HepG2 (cell line): Measurements from ENCODE around the gene TSPAN3. TPM values are rescaled to one million over a fixed set of nuclear protein-coding genes. Genes with fewer than 3 reads are reported as not detected.

Experiments used
- ATAC-seq: fragments of 200-7000 bp; cut with Tn5 transposase; 3 replicates; pipeline ENCODE4 v1.9.1; 2020; ENCODE audit warnings: mild to moderate bottlenecking, moderate library complexity
- BruUV-seq: library from RNA; stranded (reverse); fragments of 400-500 nt; replicated peaks from 2 replicates; lab custom pipeline; 2021; lab: Mats Ljungman, UMichigan
- CTCF ChIA-PET: fragments of 300-600 bp; formaldehyde crosslinking; extraction: SDS; loops from one replicate; lab custom pipeline; 2021; ENCODE audit warnings: low total read pairs, inconsistent platforms, low intra/inter-chr PET ratio; lab: Yijun Ruan, JAX
- POLR2A ChIA-PET: fragments of 350-600 bp; sonication (Branson Sonifier 250); formaldehyde crosslinking; loops from one replicate; lab custom pipeline; 2020; ENCODE audit warnings: antibody characterized with exemption, inconsistent platforms; lab: Yijun Ruan, JAX
- DNase-seq: peaks from one replicate; pipeline ENCODE4 v3.0.0-alpha.2; 2015; ENCODE audit warnings: low spot score
- FAIRE-seq: peaks from 3 replicates; lab custom pipeline; 2011; peaks lifted over from hg19 to GRCh38; lab: Jason Lieb, UNC
- H2AFZ ChIP-seq: one replicate; pipeline ENCODE4 v1.6.1; 2011; ENCODE audit warnings: low read length, inconsistent platforms
- H3K27ac ChIP-seq: fragments of 300-600 bp; 3 replicates; pipeline ENCODE4 v1.8.0; 2011; ENCODE audit warnings: mixed run types, mild to moderate bottlenecking, mixed read lengths, low read length, inconsistent platforms; ENCODE audit not compliant: insufficient read depth; ENCODE audit errors: extremely low read length
- H3K27me3 ChIP-seq, 2 experiments: fragments of 200-600 bp in 1 of 2; 2 replicates in 1 of 2; 3 replicates in 1 of 2; pipeline versions ENCODE4 v1.6.0 to v1.8.0; 2011; ENCODE audit warnings: low read length in 2 of 2, mild to moderate bottlenecking in 2 of 2, moderate library complexity in 2 of 2, inconsistent platforms in 1 of 2; ENCODE audit not compliant: insufficient read depth in 2 of 2, control insufficient read depth in 1 of 2
- H3K36me3 ChIP-seq, 2 experiments: fragments of 200-600 bp in 1 of 2; replicated peaks in 1 of 2; 2 replicates in 1 of 2; 3 replicates in 1 of 2; pipeline versions ENCODE4 v1.5.1 to v1.8.0; 2011; ENCODE audit warnings: low read length in 2 of 2, inconsistent platforms in 1 of 2; ENCODE audit not compliant: insufficient read depth in 2 of 2, control insufficient read depth in 1 of 2
- H3K4me1 ChIP-seq: 2 replicates; pipeline ENCODE4 v1.5.1; 2012; ENCODE audit warnings: low read length, inconsistent platforms; ENCODE audit not compliant: insufficient read depth
- H3K4me2 ChIP-seq: 2 replicates; pipeline ENCODE4 v1.6.0; 2011; ENCODE audit warnings: low read depth, low read length, inconsistent platforms
- H3K4me3 ChIP-seq, 3 experiments: fragments of 200-600 bp in 1 of 3; sonication (generic), shearing (Covaris generic) in 1 of 3; replicated peaks in 1 of 3; 2 replicates each; pipeline ENCODE4 v1.5.1; 2011 to 2016; ENCODE audit warnings: low read length in 3 of 3, inconsistent platforms in 2 of 3, low read depth in 2 of 3, mild to moderate bottlenecking in 2 of 3, control low read depth in 1 of 3, mixed read lengths in 1 of 3; ENCODE audit not compliant: insufficient read depth in 1 of 3
- H3K79me2 ChIP-seq: one replicate; pipeline ENCODE4 v1.6.1; 2011; ENCODE audit warnings: low read length, inconsistent platforms; ENCODE audit not compliant: insufficient read depth
- H3K9ac ChIP-seq: 2 replicates; pipeline ENCODE4 v1.6.0; 2011; ENCODE audit warnings: mild to moderate bottlenecking, low read depth, low read length, inconsistent platforms; ENCODE audit not compliant: insufficient read depth
- H3K9me3 ChIP-seq: 2 replicates; pipeline ENCODE4 v1.5.1; 2012; ENCODE audit warnings: mild to moderate bottlenecking, low read length
- H4K20me1 ChIP-seq: 2 replicates; pipeline ENCODE4 v1.6.0; 2011; ENCODE audit warnings: inconsistent platforms, mild to moderate bottlenecking, low read length, moderate library complexity; ENCODE audit not compliant: insufficient read depth
- ATF3 ChIP-seq: sonication (generic); formaldehyde crosslinking; IDR thresholded peaks from 2 replicates; pipeline ENCODE4 v1.4.0; 2020; ENCODE audit warnings: missing genetic modification reagents
- CENPT ChIP-seq: sonication (generic); formaldehyde crosslinking; IDR thresholded peaks from 2 replicates; pipeline ENCODE4 v1.8.0; 2022; ENCODE audit warnings: low read depth, mild to moderate bottlenecking, moderate library complexity, missing genetic modification reagents
- CHD2 ChIP-seq: IDR thresholded peaks from 2 replicates; pipeline ENCODE4 v1.6.1; 2011; ENCODE audit warnings: low read depth, low read length, improper control_type of control experiment
- FLYWCH1 ChIP-seq: sonication (generic); formaldehyde crosslinking; IDR thresholded peaks from 2 replicates; pipeline ENCODE4 v1.8.1; 2023; ENCODE audit warnings: mild to moderate bottlenecking, missing genetic modification reagents
- FOXP4 ChIP-seq: sonication (generic); formaldehyde crosslinking; IDR thresholded peaks from 2 replicates; pipeline ENCODE4 v1.4.0; 2020; ENCODE audit warnings: missing genetic modification reagents
- KLF16 ChIP-seq, 2 experiments: sonication (generic) in 1 of 2; formaldehyde crosslinking in 1 of 2; IDR thresholded peaks; 2 replicates each; pipeline versions ENCODE4 v1.6.1 to v1.8.0; 2016 to 2023; ENCODE audit warnings: missing genetic modification reagents in 2 of 2, missing compliant biosample characterization in 1 of 2
- SMARCC2 ChIP-seq: fragments of 450-650 bp; IDR thresholded peaks from 2 replicates; pipeline ENCODE4 v1.6.1; 2017; ENCODE audit warnings: antibody characterized with exemption, mild to moderate bottlenecking
- ZMYM4 ChIP-seq: sonication (generic); formaldehyde crosslinking; IDR thresholded peaks from 2 replicates; pipeline ENCODE4 v1.8.1; 2023; ENCODE audit warnings: mild to moderate bottlenecking, missing genetic modification reagents
- ZNF383 ChIP-seq: sonication (generic); formaldehyde crosslinking; IDR thresholded peaks from 2 replicates; pipeline ENCODE4 v1.4.0; 2020; ENCODE audit warnings: missing genetic modification reagents, mild to moderate bottlenecking, borderline replicate concordance
- ZNF543 ChIP-seq: sonication (generic); formaldehyde crosslinking; IDR thresholded peaks from 2 replicates; pipeline ENCODE4 v1.4.0; 2020; ENCODE audit warnings: mild to moderate bottlenecking, missing genetic modification reagents
- ZNF552 ChIP-seq: sonication (generic); formaldehyde crosslinking; IDR thresholded peaks from 2 replicates; pipeline ENCODE4 v1.9.0; 2022; ENCODE audit warnings: missing genetic modification reagents, mild to moderate bottlenecking, borderline replicate concordance
- ZNF878 ChIP-seq: sonication (generic); formaldehyde crosslinking; IDR thresholded peaks from 2 replicates; pipeline ENCODE4 v1.8.1; 2023; ENCODE audit warnings: mild to moderate bottlenecking, missing genetic modification reagents, moderate library complexity
- WGBS: methylation state at CpG from one replicate; pipeline ENCODE4 v1.1.6; 2017; ENCODE audit warnings: low lambda C conversion rate; 5-methylcytosine and 5-hydroxymethylcytosine counted together
- in situ Hi-C: cut with HindIII; loops from 2 replicates; pipeline ENCODE4 v1.10.0; 2017; ENCODE audit warnings: low pct_unique_long_range_greater_than_20kb; ENCODE audit not compliant: extremely low pct_ligation_motif_present
- intact Hi-C: fragments of 100-400 bp; cut with micrococcal nuclease; formaldehyde crosslinking; loops from one replicate; pipeline ENCODE4 v1.10.0; 2022; ENCODE audit not compliant: unreplicated experiment
- polyA plus RNA-seq, 8 experiments: library from polyadenylated mRNA; depleted of rRNA in 3 of 8; stranded (reverse) in 7 of 8; unstranded in 1 of 8; fragments of >200 nt; fragmentation: Illumina TruSeq in 4 of 8; extraction: Trizol in 4 of 8; gene quantifications; 2 replicates each; pipeline versions ENCODE4 v1.2.1 to v1.2.3, GENCODE V29; 2011 to 2016; ENCODE audit warnings: low read depth in 4 of 8, missing spikeins in 1 of 8, mixed read lengths in 1 of 8; ENCODE audit not compliant: insufficient read depth in 1 of 8
- total RNA-seq, 5 experiments: library from RNA; depleted of rRNA; stranded (reverse); fragments of >200 nt; fragmentation: Illumina TruSeq; extraction: Trizol; gene quantifications; 2 replicates each; pipeline ENCODE4 v1.2.3, GENCODE V29; 2016; ENCODE audit warnings: low read depth in 1 of 5

The TSPAN3 gene
- total and polyA plus RNA-seq, 2 of the 13 experiments (the other 11 are each of a cell fraction or from before 2014, with no cell fraction given) = 167 to 170 TPM

GRCh38 chr15:77002436-77002835 lies 68.5 kb downstream of the TSPAN3 start:
- FAIRE-seq = no peak
- ChIA-PET POLR2A (no interaction called here), CTCF (no interaction called here)
- BruUV-seq = no TSS peak
- in situ Hi-C loops = no loop called here
- no peak for DNase-seq
- no peak for ATAC-seq
- Histone ChIP-seq H3K27me3 (peaks cover 6 to 29% of the 10 kb centered on the region in 2 experiments), H3K9me3 (no peaks in the 10 kb centered on the region), H3K27ac (no peak overlapping the region), H2AFZ (no peak overlapping the region), H3K36me3 (no peaks in the 10 kb centered on the region), H3K4me3 (no peak overlapping the region), H3K4me2 (no peak overlapping the region), H3K4me1 (no peaks in the 10 kb centered on the region), H4K20me1 (no peaks in the 10 kb centered on the region), H3K9ac (no peak overlapping the region), H3K79me2 (no peaks in the 10 kb centered on the region)
- WGBS = 23% methylated on average over 7 of the region's 7 CpGs
- intact Hi-C loops = no loop called here
- TF ChIP-seq FLYWCH1 (CRISPR knock-in tag) (no peak), CENPT (no peak), ZNF552 (CRISPR knock-in tag) (no peak), KLF16 (CRISPR knock-in tag; IDR thresholded peaks at IDR 0.05) (no peak), ZNF383 (CRISPR knock-in tag) (no peak), CHD2 (no peak), ATF3 (CRISPR knock-in tag) (no peak), ZNF878 (CRISPR knock-in tag) (no peak), SMARCC2 (no peak), ZMYM4 (CRISPR knock-in tag) (no peak), FOXP4 (no peak), ZNF543 (CRISPR knock-in tag) (no peak)
